GM12874 (cell line): ENCODE data around the gene OR6X1.

Source experiments
- CTCF ChIP-seq: IDR thresholded peaks from 2 replicates; pipeline ENCODE4 v1.5.1; 2011; ENCODE audit warnings: low read depth, mild to moderate bottlenecking, control low read depth, low read length, moderate library complexity; ENCODE audit not compliant: insufficient read depth

OR6X1 gene

GRCh38 chr11:123797114-123797513 is 42.8 kb upstream of the OR6X1 start:
- TF ChIP-seq CTCF = no peak

- TF ChIP-seq CTCF = no peak
Measured at GRCh38 chr11:123796226-123796625, 41.9 kb upstream of the OR6X1 start.

- TF ChIP-seq CTCF = no peak
Measured at GRCh38 chr11:123783536-123783935, 29.2 kb upstream of the OR6X1 start.

- no peak for TF ChIP-seq CTCF
Measured at GRCh38 chr11:123778511-123778910, 24.2 kb upstream of the OR6X1 start.

GRCh38 chr11:123775715-123776549 is 21.6 kb upstream of the OR6X1 start:
- no peak for TF ChIP-seq CTCF

- no peak for TF ChIP-seq CTCF
Measured at GRCh38 chr11:123775289-123775688, 21.0 kb upstream of the OR6X1 start.

GRCh38 chr11:123773959-123774358 is 19.6 kb upstream of the OR6X1 start:
- no peak for TF ChIP-seq CTCF
